Activated CD4-positive, alpha-beta T cell treated with anti-CD3 and anti-CD28 coated beads, Interleukin-10, Interleukin-2, amounts not matched to agents 100 ng/mL and 50 ng/mL, durations not matched to agents 16 hours and 8 hours (primary cell): ENCODE data around the gene ZNF791.
"Not testable (repeated sequence)": the region's sequence is repeated elsewhere in the genome, so short reads cannot be mapped to it uniquely, and the experiment has no call there.

Experiments used
- DNase-seq: peaks from one replicate; pipeline ENCODE4 v3.0.0-alpha.2; 2020

ZNF791 gene

DNA sequence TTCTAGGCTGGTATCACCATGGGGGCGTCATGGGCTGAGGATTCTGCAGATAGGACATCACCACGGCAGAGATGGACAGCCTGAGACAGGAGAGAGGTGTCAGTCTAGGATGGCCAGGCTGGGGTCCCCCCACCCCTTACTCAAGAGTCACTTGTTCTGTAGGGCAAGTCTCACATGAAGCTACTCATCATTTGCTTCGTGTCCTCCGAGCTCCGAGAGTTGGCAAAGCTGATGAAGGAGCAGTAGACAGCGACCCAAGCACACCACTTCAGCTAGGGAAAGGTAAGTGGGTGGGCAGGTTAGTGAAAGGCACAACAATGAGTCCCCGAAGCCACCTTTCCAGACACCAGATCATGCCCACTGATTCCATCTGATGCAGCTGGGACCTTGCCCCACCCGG is 57.6 kb downstream of the ZNF791 start:
- no peak for DNase-seq

DNA sequence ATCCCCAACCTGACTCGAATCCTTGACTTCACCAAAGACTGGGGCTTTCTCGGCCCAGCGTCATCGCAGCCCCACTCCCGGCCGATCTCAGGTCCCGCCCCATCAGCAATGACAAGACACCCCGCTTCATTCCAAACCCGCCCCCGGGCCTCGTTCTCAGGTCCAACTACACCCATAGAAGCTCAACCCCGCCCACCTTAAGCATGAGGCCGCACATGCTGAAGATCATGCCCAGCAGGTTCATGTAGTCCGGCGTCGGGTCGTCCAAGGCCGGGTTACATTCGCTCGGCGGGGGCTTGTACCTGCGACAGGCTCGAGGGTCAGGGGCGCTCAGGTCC is 58.2 kb downstream of the ZNF791 start:
- peak; percentile 66 for DNase-seq

DNA sequence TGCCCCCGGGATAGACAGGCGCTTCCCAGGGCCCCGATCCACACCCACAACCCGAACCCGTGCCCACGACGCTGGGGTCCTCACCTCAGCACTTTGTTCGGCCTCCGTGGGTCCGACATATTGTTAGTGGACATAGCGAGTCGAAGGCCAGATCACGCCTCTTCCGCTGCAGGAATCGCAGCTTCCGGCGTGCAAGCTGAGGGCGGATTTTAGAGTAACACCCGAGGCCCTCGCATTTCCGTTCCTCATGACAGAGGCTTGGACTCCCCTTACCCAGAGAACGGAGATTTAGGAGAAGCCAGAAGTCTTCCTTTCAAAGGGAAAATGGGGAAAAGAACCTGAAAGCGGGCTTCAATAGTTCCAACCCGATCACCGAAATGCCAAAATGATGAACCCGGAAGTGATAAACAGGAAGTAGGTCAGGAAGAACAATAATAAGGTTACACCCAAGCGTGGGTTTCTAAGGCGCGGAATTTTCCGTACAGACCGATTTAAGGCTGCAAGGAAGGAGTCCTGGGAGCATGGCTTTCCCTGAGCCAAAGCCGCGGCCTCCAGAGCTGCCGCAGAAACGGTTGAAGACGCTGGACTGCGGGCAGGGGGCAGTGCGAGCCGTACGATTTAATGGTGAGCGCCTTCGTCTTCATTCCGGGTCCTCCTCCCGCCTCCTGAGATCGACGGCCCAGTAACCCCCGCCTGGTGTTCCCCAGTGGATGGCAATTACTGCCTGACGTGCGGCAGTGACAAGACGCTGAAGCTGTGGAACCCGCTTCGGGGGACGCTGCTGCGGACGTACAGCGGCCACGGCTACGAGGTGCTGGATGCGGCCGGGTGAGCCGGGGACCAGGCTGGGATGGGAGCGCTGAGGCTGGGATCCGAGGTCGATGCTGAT is 58.8 kb downstream of the ZNF791 start:
- DNase-seq = peak; percentile 79

DNA sequence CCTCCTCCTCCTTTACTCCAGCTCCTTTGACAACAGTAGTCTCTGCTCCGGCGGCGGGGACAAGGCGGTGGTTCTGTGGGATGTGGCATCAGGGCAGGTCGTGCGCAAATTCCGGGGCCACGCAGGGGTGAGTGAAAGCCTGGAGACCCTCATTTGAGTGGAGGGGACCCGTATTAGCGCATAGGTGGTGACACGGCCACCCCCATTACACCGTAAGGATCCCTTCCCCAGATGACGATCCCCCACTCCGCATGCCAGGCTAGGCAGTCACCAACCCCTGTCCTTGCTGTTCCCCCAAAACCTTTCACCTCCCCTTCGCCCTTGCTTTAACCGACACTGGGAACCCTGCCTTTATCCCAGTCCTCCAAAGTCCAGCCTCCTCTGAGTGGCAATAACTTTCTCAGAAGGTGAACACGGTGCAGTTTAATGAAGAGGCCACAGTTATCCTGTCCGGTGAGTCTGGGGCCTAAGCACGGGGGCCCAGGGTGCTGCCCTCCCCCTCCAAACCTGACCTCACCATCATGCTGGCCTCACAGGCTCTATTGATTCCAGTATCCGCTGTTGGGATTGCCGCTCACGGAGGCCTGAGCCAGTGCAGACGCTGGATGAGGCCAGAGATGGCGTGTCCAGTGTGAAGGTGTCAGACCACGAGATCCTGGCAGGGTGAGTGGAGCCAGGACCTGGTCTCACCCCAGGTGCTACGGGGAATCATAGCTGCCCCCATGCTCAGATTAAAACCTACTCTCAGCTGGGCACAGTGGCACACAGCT is 59.6 kb downstream of the ZNF791 start:
- no peak for DNase-seq

DNA sequence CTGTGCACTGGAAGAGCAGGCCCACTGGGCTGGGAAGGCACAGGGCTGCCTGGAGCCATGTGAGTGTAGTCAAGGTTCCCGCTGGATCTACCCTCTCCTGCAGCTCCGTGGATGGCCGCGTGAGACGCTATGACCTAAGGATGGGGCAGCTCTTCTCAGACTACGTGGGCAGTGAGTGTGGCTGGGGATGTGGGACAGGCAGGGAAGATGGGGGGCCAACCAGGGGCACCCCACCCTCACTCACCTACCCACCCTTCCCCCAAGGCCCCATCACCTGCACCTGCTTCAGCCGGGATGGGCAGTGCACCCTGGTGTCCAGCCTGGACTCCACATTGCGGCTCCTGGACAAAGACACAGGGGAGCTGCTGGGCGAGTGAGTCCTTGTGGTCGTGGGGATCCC is 62.0 kb downstream of the ZNF791 start:
- no peak for DNase-seq

DNA sequence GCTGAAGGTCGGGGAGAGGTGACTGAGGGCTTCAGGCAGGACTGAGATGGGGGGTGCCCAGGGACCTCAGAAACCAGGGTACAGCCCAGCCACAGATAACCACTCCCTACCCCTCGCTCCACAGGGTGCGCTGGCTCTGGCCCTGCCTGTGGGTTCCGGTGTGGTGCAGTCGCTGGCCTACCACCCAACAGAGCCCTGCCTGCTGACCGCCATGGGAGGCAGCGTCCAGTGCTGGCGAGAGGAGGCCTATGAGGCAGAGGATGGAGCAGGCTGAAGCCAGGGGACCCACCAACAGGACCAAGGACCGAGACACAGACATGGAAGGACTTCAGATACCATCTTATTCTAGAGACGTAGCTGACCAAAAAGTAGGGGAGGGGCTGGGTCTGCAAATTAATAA is 64.7 kb downstream of the ZNF791 start:
- DNase-seq = no peak

DNA sequence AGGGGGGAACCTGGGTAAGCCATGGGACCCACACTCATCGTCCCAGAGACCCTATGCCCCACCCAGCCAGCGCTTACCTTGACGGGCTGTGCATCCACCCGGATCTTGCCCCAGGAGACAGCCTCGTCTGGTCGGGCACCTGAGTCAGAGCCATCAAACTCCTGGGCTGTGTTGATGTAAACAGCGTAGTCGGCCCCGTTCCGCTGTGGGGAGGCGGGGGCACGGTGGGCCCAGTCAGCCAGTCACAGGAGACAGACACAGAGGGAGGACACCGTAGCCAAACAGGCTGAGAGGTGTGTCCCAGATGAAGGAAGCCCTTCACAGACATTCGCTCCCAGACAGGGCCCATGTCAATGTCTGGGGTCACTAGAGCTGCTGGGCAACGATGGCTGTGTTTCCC is 65.2 kb downstream of the ZNF791 start:
- no peak for DNase-seq

DNA sequence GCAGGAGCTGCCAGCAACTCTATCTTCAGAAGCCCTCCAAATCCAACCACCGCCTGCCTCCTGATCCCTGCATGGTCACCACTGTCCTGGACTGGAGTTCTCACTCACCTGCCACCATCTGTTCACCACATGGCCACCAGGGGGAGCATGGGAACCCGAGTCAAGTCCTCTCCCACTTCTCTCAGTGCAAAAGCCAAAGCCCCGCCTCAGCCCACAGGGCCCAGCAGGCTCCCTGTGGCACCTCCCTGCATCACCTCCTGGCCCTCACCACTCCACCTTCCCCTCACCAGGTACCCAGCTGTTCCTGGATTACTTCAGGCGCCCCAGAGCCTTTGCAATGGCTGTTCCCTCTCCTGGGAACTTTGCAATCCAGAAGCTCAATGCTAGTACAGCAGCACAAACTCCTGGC is 65.7 kb downstream of the ZNF791 start:
- DNase-seq = peak; percentile 91

DNA sequence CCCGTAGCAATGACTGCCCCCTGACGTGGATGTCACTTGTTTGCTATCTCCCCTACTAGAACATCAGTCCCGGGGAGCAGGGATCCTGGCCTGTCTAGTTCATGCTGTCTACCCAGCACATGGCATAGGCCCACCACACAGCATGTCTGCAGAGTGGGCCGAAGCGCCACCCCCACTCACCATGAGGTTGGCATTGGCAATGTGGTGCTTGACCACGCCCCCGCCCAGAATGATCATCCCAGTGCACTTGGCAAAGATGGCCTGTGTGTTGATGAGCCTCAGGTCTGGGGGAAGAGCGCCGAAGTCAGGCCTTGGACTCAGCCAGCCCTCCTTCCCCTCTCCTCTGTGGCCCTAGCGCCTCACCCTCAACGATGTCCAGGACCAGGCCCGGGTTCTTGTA is 66.2 kb downstream of the ZNF791 start:
- no peak for DNase-seq

DNA sequence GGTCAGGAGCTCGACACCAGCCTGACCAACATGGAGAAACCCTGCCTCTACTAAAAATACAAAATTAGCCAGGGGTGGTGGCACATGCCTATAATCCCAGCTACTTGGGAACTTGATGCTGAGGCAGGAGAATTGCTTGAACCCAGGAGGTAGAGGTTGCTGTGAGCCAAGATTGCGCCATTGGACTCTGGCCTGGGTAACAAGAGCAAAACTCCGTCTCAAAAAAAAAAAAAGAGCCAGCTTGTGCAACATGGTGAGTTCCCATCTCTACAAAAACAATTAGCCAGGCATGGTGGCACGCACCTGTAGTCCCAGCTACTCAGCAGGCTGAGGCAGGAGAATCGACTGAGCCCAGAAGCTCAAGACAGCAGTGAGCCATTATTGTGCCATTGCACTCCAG is 67.3 kb downstream of the ZNF791 start:
- not testable (repeated sequence) for DNase-seq

DNA sequence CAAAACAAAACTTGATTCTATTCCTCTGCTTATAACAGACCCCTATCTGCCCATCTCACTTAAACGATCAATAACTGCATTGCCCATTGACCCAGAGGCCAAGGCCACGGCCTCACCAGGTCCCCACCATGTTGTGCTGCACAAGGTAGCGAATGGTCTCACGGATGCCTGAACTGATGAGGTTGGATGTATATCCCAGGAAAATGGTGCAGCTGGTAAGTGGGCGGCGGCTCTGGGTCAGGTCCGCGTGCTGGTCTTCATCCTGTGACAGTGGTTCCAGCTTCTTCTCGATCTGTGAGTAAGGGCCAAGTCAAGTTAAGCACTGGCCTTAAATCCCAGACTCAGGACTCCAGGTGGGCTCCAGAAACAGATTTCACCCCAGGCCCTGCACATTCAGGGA is 69.3 kb downstream of the ZNF791 start:
- DNase-seq = no peak

DNA sequence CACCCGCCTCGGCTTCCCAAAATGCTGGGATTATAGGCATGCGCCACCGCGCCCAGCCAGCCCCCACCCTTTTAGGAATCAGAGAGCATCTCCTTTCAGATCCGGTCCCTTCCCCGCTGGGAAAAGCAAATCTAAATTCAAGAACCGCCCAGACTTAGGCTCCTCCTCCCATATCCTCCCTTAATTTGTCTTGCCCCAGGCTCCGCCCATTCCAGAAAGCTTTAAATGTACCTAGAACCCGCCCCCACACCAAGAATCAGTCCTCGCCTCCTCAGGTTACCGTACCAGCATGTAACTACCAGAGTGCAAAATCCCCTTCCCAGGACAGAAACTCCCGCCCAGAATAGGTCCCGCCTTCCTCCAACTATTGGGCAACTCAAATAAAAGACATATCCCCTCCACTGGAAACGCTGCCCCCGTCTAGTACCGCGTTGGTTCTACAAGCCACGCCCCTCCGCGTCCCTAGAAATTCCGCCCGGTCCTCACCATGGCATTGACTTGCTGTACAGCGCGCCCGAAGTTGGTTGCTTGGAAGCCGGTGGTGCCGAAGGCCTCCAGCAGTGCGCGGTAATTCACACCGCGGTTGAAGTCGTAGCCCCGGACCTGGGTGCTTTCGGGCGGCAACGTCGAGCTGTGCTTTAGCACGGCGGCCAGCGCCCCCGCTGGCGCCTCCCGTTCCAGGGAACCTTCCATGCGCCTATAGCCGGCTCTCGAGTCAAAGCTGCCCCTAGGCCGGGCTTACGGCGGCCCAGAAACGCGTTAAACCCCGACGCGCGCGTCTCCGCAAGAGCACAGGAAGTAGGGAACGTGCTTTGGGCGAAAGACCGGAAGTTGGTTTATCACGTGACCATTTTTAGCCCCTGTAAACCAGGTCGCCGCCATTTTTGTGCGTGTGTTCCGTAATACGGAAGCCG is 70.6 kb downstream of the ZNF791 start, which contains the start of gene DHPS:
Gene DHPS, minus strand, starts transcription at position 807 of the 914 bp plus-strand sequence. Its CDS starts 114 bp downstream, at position 693.
- peak; percentile 96 for DNase-seq
